SK-N-SH (cell line): ENCODE measurements around the gene SPRED2. TPM values are rescaled to one million over a fixed set of nuclear protein-coding genes. Genes with fewer than 3 reads are reported as not detected.

Experiments
- CTCF ChIA-PET: fragments of 300-600, 350-600 bp; formaldehyde crosslinking; extraction: SDS; loops from one replicate; lab custom pipeline; 2021; lab: Yijun Ruan, JAX
- POLR2A ChIA-PET: fragments of 350-600 bp; sonication (Branson Sonifier 250); formaldehyde crosslinking; extraction: SDS; loops from one replicate; lab custom pipeline; 2020; ENCODE audit warnings: antibody characterized with exemption, inconsistent platforms; lab: Yijun Ruan, JAX
- DNase-seq: peaks from one replicate; pipeline ENCODE4 v3.0.0; 2012
- H2AFZ ChIP-seq: fragments of 200-600 bp; sonication (generic); 2 replicates; pipeline ENCODE4 v1.8.1; 2016; ENCODE audit warnings: antibody characterized with exemption, mild to moderate bottlenecking, low read depth
- H3F3A ChIP-seq: fragments of 200-600 bp; sonication (generic); replicated peaks from 2 replicates; pipeline ENCODE3; 2016; ENCODE audit warnings: antibody characterized with exemption, mild to moderate bottlenecking; ENCODE audit not compliant: insufficient read depth
- H3K27ac ChIP-seq, 2 experiments: fragments of 200-500 bp in 1 of 2; fragments of 200-600 bp in 1 of 2; sonication (Bioruptor generic) in 1 of 2; sonication (generic), shearing (Covaris generic) in 1 of 2; 2 replicates each; pipeline versions ENCODE4 v1.5.1 to v1.6.1; 2014 to 2016; ENCODE audit warnings: low read depth in 2 of 2, inconsistent platforms in 1 of 2, low read length in 1 of 2, mild to moderate bottlenecking in 1 of 2, mixed read lengths in 1 of 2
- H3K27me3 ChIP-seq: fragments of 200-600 bp; sonication (generic), shearing (Covaris generic); 2 replicates; pipeline ENCODE4 v1.6.1; 2016; ENCODE audit warnings: mixed run types; ENCODE audit not compliant: insufficient read depth
- H3K36me3 ChIP-seq, 2 experiments: fragments of 200-500 bp in 1 of 2; fragments of 200-600 bp in 1 of 2; sonication (Bioruptor generic) in 1 of 2; sonication (generic) in 1 of 2; replicated peaks in 1 of 2; 2 replicates each; pipeline versions ENCODE3 to v1.5.1; 2014 to 2016; ENCODE audit warnings: low read length in 1 of 2, mild to moderate bottlenecking in 1 of 2; ENCODE audit not compliant: insufficient read depth in 2 of 2, control insufficient read depth in 1 of 2
- H3K4me1 ChIP-seq, 2 experiments: fragments of 200-500 bp in 1 of 2; fragments of 200-600 bp in 1 of 2; sonication (Bioruptor generic) in 1 of 2; sonication (generic), shearing (Covaris generic) in 1 of 2; 2 replicates each; pipeline versions ENCODE4 v1.5.1 to v1.6.1; 2014 to 2016; ENCODE audit warnings: low read depth in 1 of 2, low read length in 1 of 2, mixed run types in 1 of 2; ENCODE audit not compliant: insufficient read depth in 2 of 2, control insufficient read depth in 1 of 2
- H3K4me2 ChIP-seq: fragments of 200-600 bp; sonication (generic), shearing (Covaris generic); 2 replicates; pipeline ENCODE4 v1.6.1; 2017; ENCODE audit warnings: mixed run types
- H3K4me3 ChIP-seq, 2 experiments: fragments of 200-500 bp in 1 of 2; fragments of 200-600 bp in 1 of 2; sonication (Bioruptor generic) in 1 of 2; sonication (generic), shearing (Covaris generic) in 1 of 2; 2 replicates each; pipeline versions ENCODE4 v1.5.1 to v1.8.1; 2014 to 2016; ENCODE audit warnings: low read depth in 2 of 2, inconsistent platforms in 1 of 2, low read length in 1 of 2, mild to moderate bottlenecking in 1 of 2, mixed read lengths in 1 of 2, moderate library complexity in 1 of 2
- H3K79me2 ChIP-seq: fragments of 200-600 bp; sonication (generic); 2 replicates; pipeline ENCODE4 v1.8.1; 2017; ENCODE audit warnings: mild to moderate bottlenecking; ENCODE audit not compliant: insufficient read depth
- H3K9ac ChIP-seq: fragments of 200-600 bp; sonication (generic); 2 replicates; pipeline ENCODE4 v1.6.1; 2017; ENCODE audit warnings: mixed run types
- H3K9me2 ChIP-seq: fragments of 200-600 bp; sonication (generic); 2 replicates; pipeline ENCODE4 v1.6.1; 2017; ENCODE audit warnings: mixed run types
- H3K9me3 ChIP-seq: fragments of 200-600 bp; sonication (generic); 2 replicates; pipeline ENCODE4 v1.6.1; 2017; ENCODE audit warnings: mixed run types, mild to moderate bottlenecking, moderate library complexity
- H4K20me1 ChIP-seq: fragments of 200-600 bp; sonication (generic); 2 replicates; pipeline ENCODE4 v1.6.1; 2017; ENCODE audit warnings: mild to moderate bottlenecking, mixed run types; ENCODE audit not compliant: insufficient read depth
- CTCF ChIP-seq: fragments of 200-600 bp; sonication (generic); IDR thresholded peaks from 2 replicates; pipeline ENCODE4 v1.6.1; 2017; ENCODE audit warnings: antibody characterized with exemption, mild to moderate bottlenecking, moderate library complexity
- EZH2phosphoT487 ChIP-seq: fragments of 200-600 bp; sonication (generic); IDR thresholded peaks from 2 replicates; pipeline ENCODE4 v1.6.1; 2017; ENCODE audit warnings: low read depth, mixed run types, mild to moderate bottlenecking, antibody characterized with exemption, moderate library complexity, borderline replicate concordance
- FOSL2 ChIP-seq: IDR thresholded peaks from 2 replicates; pipeline ENCODE4 v1.4.0; 2012; ENCODE audit warnings: low read depth, mild to moderate bottlenecking, moderate library complexity, borderline replicate concordance
- FOXM1 ChIP-seq: IDR thresholded peaks from 2 replicates; pipeline ENCODE4 v1.4.0; 2012; ENCODE audit warnings: low read depth, mild to moderate bottlenecking
- IRF3 ChIP-seq: fragments of 150-350 bp; IDR thresholded peaks from 2 replicates; pipeline ENCODE4 v1.6.1; 2016; ENCODE audit warnings: mild to moderate bottlenecking, low read depth, low read length
- MAX ChIP-seq: IDR thresholded peaks from 2 replicates; pipeline ENCODE4 v1.4.0; 2012; ENCODE audit warnings: low read depth
- MEF2A ChIP-seq: IDR thresholded peaks from 2 replicates; pipeline ENCODE4 v1.4.0; 2012; ENCODE audit warnings: low read depth, borderline replicate concordance
- MXI1 ChIP-seq: IDR thresholded peaks from 2 replicates; pipeline ENCODE4 v1.6.1; 2012; ENCODE audit warnings: mild to moderate bottlenecking, low read depth, low read length, improper control_type of control experiment
- NRF1 ChIP-seq: IDR thresholded peaks from 2 replicates; pipeline ENCODE4 v1.6.1; 2012; ENCODE audit warnings: low read depth, mild to moderate bottlenecking, low read length
- RFX5 ChIP-seq: IDR thresholded peaks from 2 replicates; pipeline ENCODE4 v1.6.1; 2012; ENCODE audit warnings: mild to moderate bottlenecking, improper control_type of control experiment, low read length
- SIN3A ChIP-seq: IDR thresholded peaks from 2 replicates; pipeline ENCODE4 v1.6.1; 2012; ENCODE audit warnings: low read depth, mild to moderate bottlenecking, low read length, moderate library complexity, borderline replicate concordance
- TCF12 ChIP-seq: IDR thresholded peaks from 2 replicates; pipeline ENCODE4 v1.4.0; 2012
- USF2 ChIP-seq: fragments of 150-350 bp; IDR thresholded peaks from 2 replicates; pipeline ENCODE4 v1.6.1; 2017; ENCODE audit warnings: antibody characterized with exemption, low read length, low read depth, borderline replicate concordance
- ZBTB33 ChIP-seq: IDR thresholded peaks from 2 replicates; pipeline ENCODE4 v1.4.0; 2012; ENCODE audit warnings: low read depth, borderline replicate concordance
- WGBS: methylation state at CpG from one replicate; pipeline ENCODE4 v1.1.6; 2017; ENCODE audit warnings: low lambda C conversion rate; 5-methylcytosine and 5-hydroxymethylcytosine counted together
- polyA plus RNA-seq, 3 experiments: library from polyadenylated mRNA; depleted of rRNA; stranded (reverse); fragments of >200 nt; gene quantifications; 2 replicates each; pipeline ENCODE4 v1.2.3, GENCODE V29; 2012

The SPRED2 gene
- polyA plus RNA-seq, 1 of the 3 experiments (the other 2 are of a cell fraction) = 21.9 TPM

GRCh38 chr2:65320946-65321345 lies 111.5 kb downstream of the SPRED2 start:
- Histone ChIP-seq H2AFZ (no peak overlapping the region), H3K9me3 (no peaks in the 10 kb centered on the region), H3K4me3 (peak overlapping the region in 1 of 2 experiments; percentile 15; a peak in 1 of 4 replicates), H3K9me2 (no peaks in the 10 kb centered on the region), H3K27me3 (no peaks in the 10 kb centered on the region), H3K4me2 (peak overlapping the region; percentile 52), H3K36me3 (peaks cover 6 to 12% of the 10 kb centered on the region in 2 experiments), H3K79me2 (peaks cover 45% of the 10 kb centered on the region), H3K27ac (peak overlapping the region in 1 of 2 experiments; percentile 87; a peak in 2 of 4 replicates), H3K9ac (no peak overlapping the region), H4K20me1 (peaks cover 9% of the 10 kb centered on the region; the same call in 1 of the 2 replicates), H3K4me1 (peaks cover 0 to 13% of the 10 kb centered on the region in 2 experiments; a peak in 2 of 4 replicates), H3F3A (peaks cover 29% of the 10 kb centered on the region)
- TF ChIP-seq USF2 (no peak), IRF3 (no peak), EZH2phosphoT487 (no peak), ZBTB33 (no peak), FOXM1 (no peak), MEF2A (no peak), FOSL2 (no peak), RFX5 (no peak), CTCF (no peak), MAX (no peak), TCF12 (no peak), NRF1 (no peak), MXI1 (no peak), SIN3A (no peak)
- POLR2A ChIA-PET = no interaction called here
- CTCF ChIA-PET = interaction anchor here (0.9 to 1.7 kb wide), 4 partner anchors 10 to 50 kb away, joined by 3 to 5 read pairs (median 4); no protein-coding TSS in a partner anchor
- WGBS = 94% methylated on average over 2 of the region's 2 CpGs
- DNase-seq = no peak
